Peyer's patch (tissue), 4 donors: Measurements from ENCODE around the gene DROSHA.

Experiments
- CTCF ChIP-seq, 6 experiments: fragments of 450-650 bp in 4 of 6; fragments of 200-600 bp in 2 of 6; sonication (generic) in 1 of 6; IDR thresholded peaks; one replicate each; pipeline ENCODE4 v1.5.1; 2017 to 2019; ENCODE audit warnings: antibody characterized with exemption in 6 of 6, mild to moderate bottlenecking in 3 of 6, moderate library complexity in 1 of 6
- POLR2A ChIP-seq, 2 donors: fragments of 450-650 bp; IDR thresholded peaks; one replicate each; pipeline ENCODE4 v1.5.1; 2017; ENCODE audit warnings: antibody characterized with exemption in 2 of 2, mild to moderate bottlenecking in 2 of 2, moderate library complexity in 2 of 2

- TF ChIP-seq POLR2A (IDR thresholded peaks at IDR 0.05) (no peak), CTCF (IDR thresholded peaks at IDR 0.05) (no peak)
These were observed 27.4 kb downstream of the DROSHA start for GRCh38 chr5:31504529-31504928.
